ENCODE results near the gene ZNF584. TPM values are rescaled to one million over a fixed set of nuclear protein-coding genes. Genes with fewer than 3 reads are reported as not detected.

The ZNF584 gene
- total and polyA plus RNA-seq, 10 of the 15 experiments (the other 5 are each of a cell fraction or from before 2014, with no cell fraction given), result 2.0 to 10.7 (median 6.3) TPM

- TF ChIP-seq SMAD5 (IDR thresholded peaks at IDR 0.05; ENCODE audit: low read depth) (peak; percentile 73), NR2C2 (IDR thresholded peaks at IDR 0.05; ENCODE audit: borderline replicate concordance, control insufficient read depth, insufficient read length, low read depth) (no peak), WRNIP1 (IDR thresholded peaks at IDR 0.05; ENCODE audit: borderline replicate concordance, low read depth, low read length) (no peak), TCF7 (IDR thresholded peaks at IDR 0.05; ENCODE audit: borderline replicate concordance) (no peak), DPF2 (IDR thresholded peaks at IDR 0.05) (peak; percentile 96), POLR2AphosphoS5 (IDR thresholded peaks at IDR 0.05; ENCODE audit: low read length) (peak; percentile 90), CHD2 (IDR thresholded peaks at IDR 0.05; ENCODE audit: borderline replicate concordance, low read depth, low read length) (peak; percentile 86), LARP7 (IDR thresholded peaks at IDR 0.05) (peak; percentile 100), SMARCA5 (IDR thresholded peaks at IDR 0.05) (peak; percentile 90), YY1 (IDR thresholded peaks at IDR 0.05; ENCODE audit: low read depth, low read length) (peak; percentile 90), SRF (IDR thresholded peaks at IDR 0.05; ENCODE audit: low read depth in 2 of 2, low read length in 2 of 2) (peak; percentile 65 to 92)
Observed at GRCh38 chr19:58380662-58381459, 27.6 kb upstream of the ZNF584 start, which contains the start of gene ZNF837 (continued).

- H3K4me3 ChIP-seq, result peak overlapping the region; percentile 87
- ChIA-PET CTCF (interaction anchor here (1.2 kb wide), 1 partner anchor 19 kb away, joined by 4 read pairs; the partner anchor contains the start of gene ZNF497), RAD21 (ENCODE audit: unreplicated experiment) (interaction anchor here (0.7 to 2.1 kb wide), 6 partner anchors 19 to 139 kb away, joined by 3 to 11 read pairs (median 4); partner anchors contain the start of genes ZBTB45, ZNF497, ZNF584 and ZSCAN22), SMC1A (ENCODE audit: uncharacterized antibody, unreplicated experiment) (interaction anchor here (1.4 kb wide), 1 partner anchor 18 kb away, joined by 10 read pairs; the partner anchor contains the start of gene ZNF497), POLR2A (interaction anchor here (0.6 to 2.1 kb wide), 13 partner anchors 10 to 1218 kb away, joined by 3 to 13 read pairs (median 4); partner anchors contain the start of genes CHMP2A, TRIM28, ZNF497 and ZSCAN22)
- BruUV-seq (replicated peaks), result TSS peak; percentile 65
- H3K36me3 ChIP-seq (ENCODE audit: control insufficient read depth in 2 of 2, insufficient read depth in 2 of 2, low read length in 1 of 2), result no peaks in the 10 kb centered on the region
- no peaks in the 10 kb centered on the region for H4K20me1 ChIP-seq (ENCODE audit: control insufficient read depth, insufficient read depth)
- DNase-seq (ENCODE audit: low read depth, low spot score), result no peak
- H3K4me1 ChIP-seq (ENCODE audit: control insufficient read depth, insufficient read depth, low read length), result peaks cover 24% of the 10 kb centered on the region
- H2AFZ ChIP-seq (ENCODE audit: control insufficient read depth, low read depth, low read length), result peak overlapping the region; percentile 28
- FAIRE-seq, result no peak
- no peaks in the 10 kb centered on the region for H3K27me3 ChIP-seq (replicated peaks in 1 of 2; ENCODE audit: control insufficient read depth in 2 of 2, insufficient read depth in 2 of 2, low read length in 1 of 2)
- intact Hi-C loops (cut with micrococcal nuclease; ENCODE audit: unreplicated experiment) (loop anchor here (2.0 kb wide), 3 partner anchors 19 to 137 kb away; partner anchors contain the start of genes ZBTB45, ZNF497 and ZSCAN22), in situ Hi-C loops (cut with MboI) (no loop called here)
- TF ChIP-seq MLLT1 (IDR thresholded peaks at IDR 0.05), result peak; percentile 76; the same call in 1 of the 2 replicates
- 0 out of 2 replicates have a peak, but pooled peaks have one; percentile 56 for TF ChIP-seq NBN (IDR thresholded peaks at IDR 0.05)
- no peak for TF ChIP-seq CHD2 (IDR thresholded peaks at IDR 0.05; ENCODE audit: borderline replicate concordance, low read depth, low read length)
- TF ChIP-seq NKRF (conservative IDR thresholded peaks at IDR 0.05), result 0 out of 2 replicates have a peak, but pooled peaks have one; percentile 25
- H3K27ac ChIP-seq (ENCODE audit: control insufficient read depth, insufficient read depth), result peak overlapping the region; percentile 72
- ATAC-seq, result no peak
- peaks cover 11% of the 10 kb centered on the region for H3K79me2 ChIP-seq (ENCODE audit: control insufficient read depth, insufficient read depth, low read length)
- no peaks in the 10 kb centered on the region for H3K9me3 ChIP-seq (replicated peaks; ENCODE audit: control insufficient read depth, insufficient read depth, low read length)
- H3K4me2 ChIP-seq (ENCODE audit: control insufficient read depth, insufficient read depth), result peak overlapping the region; percentile 32
- H3K9ac ChIP-seq (ENCODE audit: control insufficient read depth, insufficient read depth, low read length), result peak overlapping the region; percentile 69
- 10% methylated on average over 26 of the region's 26 CpGs for WGBS (ENCODE audit: insufficient coverage, insufficient replicate concordance, low lambda C conversion rate, missing lambda C conversion rate)
Observed at GRCh38 chr19:58381460-58382212, 26.8 kb upstream of the ZNF584 start.
